K562 (cell line): ENCODE measurements around the gene C1orf87. TPM values are rescaled to one million over a fixed set of nuclear protein-coding genes. Genes with fewer than 3 reads are reported as not detected.

Experiments used
- ATAC-seq: fragments of 200-7000 bp; cut with Tn5 transposase; 3 replicates; pipeline ENCODE4 v1.9.1; 2020; ENCODE audit warnings: moderate library complexity
- BruUV-seq: library from RNA; stranded (reverse); fragments of 400-500 nt; replicated peaks from 2 replicates; lab custom pipeline; 2021; lab: Mats Ljungman, UMichigan
- CTCF ChIA-PET: fragments of 300-600 bp; formaldehyde crosslinking; extraction: SDS; loops from one replicate; lab custom pipeline; 2021; ENCODE audit warnings: low intra/inter-chr PET ratio; lab: Yijun Ruan, JAX
- POLR2A ChIA-PET: fragments of 300-600, 350-650 bp; sonication (Branson Sonifier 250); formaldehyde crosslinking; extraction: SDS; loops from one replicate; lab custom pipeline; 2021; ENCODE audit warnings: antibody characterized with exemption, inconsistent platforms; lab: Yijun Ruan, JAX
- DNase-seq, 4 experiments: peaks; one replicate each; pipeline versions ENCODE4 v3.0.0 to v3.0.0-alpha.2; 2011 to 2018; ENCODE audit warnings: low spot score in 3 of 4, mixed read lengths in 3 of 4; ENCODE audit errors: extremely low read depth in 1 of 4
- FAIRE-seq: peaks from 2 replicates; lab custom pipeline; 2011; peaks lifted over from hg19 to GRCh38; lab: Jason Lieb, UNC
- H2AFZ ChIP-seq: 2 replicates; pipeline ENCODE4 v1.6.0; 2011; ENCODE audit warnings: low read depth, low read length, control low read depth, inconsistent platforms
- H3K27ac ChIP-seq: fragments of 200-600 bp; 3 replicates; pipeline ENCODE4 v1.8.0; 2011; ENCODE audit warnings: low read depth, mild to moderate bottlenecking, control low read depth, inconsistent platforms, low read length, moderate library complexity, mixed read lengths; ENCODE audit errors: extremely low read depth
- H3K27me3 ChIP-seq, 2 experiments: fragments of 300-600 bp in 1 of 2; 2 replicates in 1 of 2; 3 replicates in 1 of 2; pipeline versions ENCODE4 v1.6.0 to v1.8.0; 2011; ENCODE audit warnings: inconsistent platforms in 2 of 2, low read length in 2 of 2, mild to moderate bottlenecking in 1 of 2, mixed read lengths in 1 of 2, moderate library complexity in 1 of 2; ENCODE audit not compliant: control insufficient read depth in 2 of 2, insufficient read depth in 2 of 2
- H3K36me3 ChIP-seq: fragments of 300-600 bp; 3 replicates; pipeline ENCODE4 v1.8.0; 2011; ENCODE audit warnings: mild to moderate bottlenecking, low read length, inconsistent platforms; ENCODE audit not compliant: control insufficient read depth, insufficient read depth
- H3K4me1 ChIP-seq, 2 experiments: fragments of 200-600 bp in 1 of 2; replicated peaks in 1 of 2; 2 replicates in 1 of 2; 3 replicates in 1 of 2; pipeline versions ENCODE4 v1.5.1 to v1.8.0; 2011; ENCODE audit warnings: inconsistent platforms in 2 of 2, low read length in 2 of 2, mild to moderate bottlenecking in 1 of 2, mixed read lengths in 1 of 2, moderate library complexity in 1 of 2; ENCODE audit not compliant: control insufficient read depth in 2 of 2, insufficient read depth in 2 of 2
- H3K4me2 ChIP-seq: 2 replicates; pipeline ENCODE4 v1.6.1; 2011; ENCODE audit warnings: low read length, control low read depth, inconsistent platforms, mixed read lengths; ENCODE audit not compliant: insufficient read depth
- H3K4me3 ChIP-seq: fragments of 200-600 bp; sonication (generic), shearing (Covaris generic); 2 replicates; pipeline ENCODE4 v1.5.1; 2016; ENCODE audit warnings: control low read depth, inconsistent platforms
- H3K79me2 ChIP-seq: fragments of 200-600 bp; 3 replicates; pipeline ENCODE4 v1.8.0; 2011; ENCODE audit warnings: low read length, inconsistent platforms; ENCODE audit not compliant: control insufficient read depth, insufficient read depth
- H3K9ac ChIP-seq, 2 experiments: 2 replicates each; pipeline versions ENCODE4 v1.6.0 to v1.6.1; 2011; ENCODE audit warnings: low read depth in 2 of 2, low read length in 2 of 2, control low read depth in 1 of 2, inconsistent platforms in 1 of 2, mild to moderate bottlenecking in 1 of 2, mixed read lengths in 1 of 2; ENCODE audit not compliant: insufficient read depth in 1 of 2
- H3K9me1 ChIP-seq: one replicate; pipeline ENCODE4 v1.6.0; 2011; ENCODE audit warnings: inconsistent platforms, mild to moderate bottlenecking, low read length, moderate library complexity; ENCODE audit not compliant: control insufficient read depth, insufficient read depth
- H3K9me3 ChIP-seq: replicated peaks from 2 replicates; pipeline ENCODE4 v1.5.1; 2011; ENCODE audit warnings: low read depth, low read length, inconsistent platforms; ENCODE audit not compliant: control insufficient read depth, insufficient read depth
- H4K20me1 ChIP-seq: replicated peaks from 2 replicates; pipeline ENCODE4 v1.6.1; 2011; ENCODE audit warnings: low read length, inconsistent platforms, mixed read lengths; ENCODE audit not compliant: control insufficient read depth, insufficient read depth
- ARID3B ChIP-seq: fragments of 250-450 bp; sonication (Bioruptor Pico); IDR thresholded peaks from 2 replicates; pipeline ENCODE4 v1.4.0; 2020; ENCODE audit warnings: borderline replicate concordance
- FOXM1 ChIP-seq, 2 experiments: fragments of 450-650 bp in 1 of 2; sonication (generic) in 1 of 2; formaldehyde crosslinking in 1 of 2; IDR thresholded peaks; 2 replicates each; pipeline versions ENCODE4 v1.6.1 to v1.9.0; 2017 to 2022; ENCODE audit warnings: low read depth in 2 of 2, mild to moderate bottlenecking in 2 of 2, missing genetic modification reagents in 1 of 2, moderate library complexity in 1 of 2
- NONO ChIP-seq, 2 experiments: fragments of 200-400 bp in 1 of 2; fragments of 450-650 bp in 1 of 2; formaldehyde crosslinking in 1 of 2; IDR thresholded peaks; 2 replicates each; pipeline ENCODE4 v1.6.1; 2017; ENCODE audit warnings: low read depth in 2 of 2, mild to moderate bottlenecking in 2 of 2, moderate library complexity in 2 of 2, low read length in 1 of 2
- ZNF253 ChIP-seq: fragments of 250-450 bp; sonication (Bioruptor Pico); conservative IDR thresholded peaks from 2 replicates; pipeline ENCODE4 v1.6.1; 2021; ENCODE audit warnings: mild to moderate bottlenecking
- WGBS: fragments of 100-300 bp; shearing (Covaris generic); methylation state at CpG from one replicate; pipeline ENCODE4 v1.1.6; 2016; ENCODE audit warnings: low coverage, mixed read lengths; ENCODE audit not compliant: insufficient coverage; ENCODE audit errors: missing lambda C conversion rate; 5-methylcytosine and 5-hydroxymethylcytosine counted together
- in situ Hi-C: fragments of 300-500 bp; cut with MboI; formaldehyde crosslinking; loops from 4 replicates; pipeline ENCODE4 v1.15.0; 2018; ENCODE audit warnings: inconsistent platforms, mixed read lengths
- intact Hi-C: fragments of 100-400 bp; cut with micrococcal nuclease; formaldehyde crosslinking; loops from 2 replicates; pipeline ENCODE4 v1.14.2; 2022
- polyA plus RNA-seq, 8 experiments: library from polyadenylated mRNA; depleted of rRNA in 4 of 8; stranded (reverse) in 5 of 8; unstranded in 3 of 8; fragments of >200 nt; fragmentation: Nextera tagmentation in 2 of 8; fragmentation: Illumina TruSeq in 1 of 8; extraction: Ambion mirVana in 2 of 8; extraction: Trizol in 1 of 8; gene quantifications; 2 replicates each; pipeline versions ENCODE4 v1.2.1 to v1.2.3, GENCODE V29; 2011 to 2014; ENCODE audit warnings: inconsistent platforms in 1 of 8, missing spikeins in 1 of 8
- total RNA-seq, 7 experiments: library from RNA; depleted of rRNA in 6 of 7; stranded (reverse); fragments of >200 nt in 6 of 7; fragmentation: Illumina TruSeq in 2 of 7; extraction: Trizol in 2 of 7; gene quantifications; 2 replicates each; pipeline versions ENCODE4 v1.2.1 to v1.2.3, GENCODE V29; 2011 to 2021; ENCODE audit warnings: low replicate concordance in 1 of 7

Gene C1orf87
- total and polyA plus RNA-seq, 9 of the 15 experiments (the other 6 are each of a cell fraction or from before 2014, with no cell fraction given) = not detected

GRCh38 chr1:59985911-59986515 is 87.6 kb downstream of the C1orf87 start:
- Histone ChIP-seq H2AFZ (no peak overlapping the region), H3K79me2 (no peaks in the 10 kb centered on the region)
- intact Hi-C loops = no loop called here

More at GRCh38 chr1:59985911-59986515, 87.6 kb downstream of the C1orf87 start:
- Histone ChIP-seq H3K27me3 (no peaks in the 10 kb centered on the region), H3K4me3 (no peak overlapping the region), H3K9ac (no peak overlapping the region), H3K9me3 (no peaks in the 10 kb centered on the region), H3K4me2 (no peak overlapping the region), H3K27ac (no peak overlapping the region), H3K9me1 (no peaks in the 10 kb centered on the region), H3K36me3 (no peaks in the 10 kb centered on the region), H3K4me1 (no peaks in the 10 kb centered on the region), H4K20me1 (no peaks in the 10 kb centered on the region)
- TF ChIP-seq NONO (IDR thresholded peaks at IDR 0.05; ENCODE audit: low read depth in 2 of 2, low read length in 1 of 2) = no peak
- no peak for TF ChIP-seq ARID3B (CRISPR knock-in tag)
- TF ChIP-seq FOXM1 (IDR thresholded peaks at IDR 0.05; ENCODE audit: low read depth) = no peak
- TF ChIP-seq FOXM1 (CRISPR knock-in tag; IDR thresholded peaks at IDR 0.05; ENCODE audit: low read depth) = no peak
- TF ChIP-seq ZNF253 (CRISPR knock-in tag) = no peak
- no TSS peak for BruUV-seq
- in situ Hi-C loops = loop anchor here (25.0 kb wide), 1 partner anchor 1476 kb away; no protein-coding TSS in a partner anchor
- no peak for ATAC-seq
- no peak for DNase-seq
- no peak for FAIRE-seq
- WGBS = under 1% methylated on average over 8 of the region's 8 CpGs
- ChIA-PET CTCF (no interaction called here), POLR2A (no interaction called here)
